HepG2 (cell line): ENCODE data around the gene PRR35. TPM values are rescaled to one million over a fixed set of nuclear protein-coding genes. Genes with fewer than 3 reads are reported as not detected.
A peak's percentile ranks its signal among the peaks of the same experiment; 100 is the strongest.

ENCODE experiments used
- HMGXB4 ChIP-seq, 2 experiments: sonication (generic) in 1 of 2; formaldehyde crosslinking in 1 of 2; IDR thresholded peaks; 2 replicates each; pipeline versions ENCODE4 v1.4.0 to v1.6.1; 2018 to 2020; ENCODE audit warnings: missing genetic modification reagents in 2 of 2, borderline replicate concordance in 1 of 2, low read depth in 1 of 2, mild to moderate bottlenecking in 1 of 2, missing biosample characterization in 1 of 2
- HOMEZ ChIP-seq: IDR thresholded peaks from 2 replicates; pipeline ENCODE4 v1.6.1; 2016; ENCODE audit warnings: low read depth
- KDM6A ChIP-seq: IDR thresholded peaks from 2 replicates; pipeline ENCODE4 v1.6.1; 2016; ENCODE audit warnings: low read depth
- RARG ChIP-seq: sonication (generic); formaldehyde crosslinking; IDR thresholded peaks from 2 replicates; pipeline ENCODE4 v1.4.0; 2020; ENCODE audit warnings: low read depth, mild to moderate bottlenecking, missing genetic modification reagents
- RNF2 ChIP-seq: fragments of 450-650 bp; conservative IDR thresholded peaks from 2 replicates; pipeline ENCODE4 v1.6.1; 2016; ENCODE audit warnings: low read depth
- SOX6 ChIP-seq, 2 experiments: fragments of 450-650 bp in 1 of 2; sonication (generic) in 1 of 2; formaldehyde crosslinking in 1 of 2; IDR thresholded peaks; 2 replicates each; pipeline versions ENCODE4 v1.4.0 to v1.6.1; 2017 to 2020; ENCODE audit warnings: antibody characterized with exemption in 1 of 2, mild to moderate bottlenecking in 1 of 2, missing genetic modification reagents in 1 of 2
- STAG1 ChIP-seq: sonication (generic); formaldehyde crosslinking; IDR thresholded peaks from 2 replicates; pipeline ENCODE4 v1.4.0; 2020; ENCODE audit warnings: missing genetic modification reagents
- THRA ChIP-seq: sonication (generic); formaldehyde crosslinking; IDR thresholded peaks from 2 replicates; pipeline ENCODE4 v1.4.0; 2020; ENCODE audit warnings: missing genetic modification reagents, borderline replicate concordance
- ZBTB2 ChIP-seq: sonication (generic); formaldehyde crosslinking; IDR thresholded peaks from 2 replicates; pipeline ENCODE4 v1.8.0; 2022; ENCODE audit warnings: low read depth, missing genetic modification reagents
- ZNF3 ChIP-seq: IDR thresholded peaks from 2 replicates; pipeline ENCODE4 v1.7.0; 2017; ENCODE audit warnings: inconsistent platforms
- ZNF547 ChIP-seq: sonication (generic); formaldehyde crosslinking; IDR thresholded peaks from 2 replicates; pipeline ENCODE4 v1.5.1; 2020; ENCODE audit warnings: mild to moderate bottlenecking, missing genetic modification reagents
- polyA plus RNA-seq, 8 experiments: library from polyadenylated mRNA; depleted of rRNA in 3 of 8; stranded (reverse) in 7 of 8; unstranded in 1 of 8; fragments of >200 nt; fragmentation: Illumina TruSeq in 4 of 8; extraction: Trizol in 4 of 8; gene quantifications; 2 replicates each; pipeline versions ENCODE4 v1.2.1 to v1.2.3, GENCODE V29; 2011 to 2016; ENCODE audit warnings: low read depth in 4 of 8, missing spikeins in 1 of 8, mixed read lengths in 1 of 8; ENCODE audit not compliant: insufficient read depth in 1 of 8
- total RNA-seq, 5 experiments: library from RNA; depleted of rRNA; stranded (reverse); fragments of >200 nt; fragmentation: Illumina TruSeq; extraction: Trizol; gene quantifications; 2 replicates each; pipeline ENCODE4 v1.2.3, GENCODE V29; 2016; ENCODE audit warnings: low read depth in 1 of 5
- TF ChIP-seq, protein P1 (sequence below): sonication (generic); formaldehyde crosslinking; IDR thresholded peaks from 2 replicates; pipeline ENCODE4 v1.5.1; 2020; ENCODE audit warnings: mild to moderate bottlenecking, missing genetic modification reagents, borderline replicate concordance
- TF ChIP-seq, protein P2 (sequence below): sonication (generic); formaldehyde crosslinking; IDR thresholded peaks from 2 replicates; pipeline ENCODE4 v1.5.1; 2020; ENCODE audit warnings: mild to moderate bottlenecking, missing genetic modification reagents, moderate library complexity

Gene PRR35
- total and polyA plus RNA-seq, 2 of the 13 experiments (the other 11 are each of a cell fraction or from before 2014, with no cell fraction given): 0.07 to 0.16 TPM

- TF ChIP-seq, protein P1, sequence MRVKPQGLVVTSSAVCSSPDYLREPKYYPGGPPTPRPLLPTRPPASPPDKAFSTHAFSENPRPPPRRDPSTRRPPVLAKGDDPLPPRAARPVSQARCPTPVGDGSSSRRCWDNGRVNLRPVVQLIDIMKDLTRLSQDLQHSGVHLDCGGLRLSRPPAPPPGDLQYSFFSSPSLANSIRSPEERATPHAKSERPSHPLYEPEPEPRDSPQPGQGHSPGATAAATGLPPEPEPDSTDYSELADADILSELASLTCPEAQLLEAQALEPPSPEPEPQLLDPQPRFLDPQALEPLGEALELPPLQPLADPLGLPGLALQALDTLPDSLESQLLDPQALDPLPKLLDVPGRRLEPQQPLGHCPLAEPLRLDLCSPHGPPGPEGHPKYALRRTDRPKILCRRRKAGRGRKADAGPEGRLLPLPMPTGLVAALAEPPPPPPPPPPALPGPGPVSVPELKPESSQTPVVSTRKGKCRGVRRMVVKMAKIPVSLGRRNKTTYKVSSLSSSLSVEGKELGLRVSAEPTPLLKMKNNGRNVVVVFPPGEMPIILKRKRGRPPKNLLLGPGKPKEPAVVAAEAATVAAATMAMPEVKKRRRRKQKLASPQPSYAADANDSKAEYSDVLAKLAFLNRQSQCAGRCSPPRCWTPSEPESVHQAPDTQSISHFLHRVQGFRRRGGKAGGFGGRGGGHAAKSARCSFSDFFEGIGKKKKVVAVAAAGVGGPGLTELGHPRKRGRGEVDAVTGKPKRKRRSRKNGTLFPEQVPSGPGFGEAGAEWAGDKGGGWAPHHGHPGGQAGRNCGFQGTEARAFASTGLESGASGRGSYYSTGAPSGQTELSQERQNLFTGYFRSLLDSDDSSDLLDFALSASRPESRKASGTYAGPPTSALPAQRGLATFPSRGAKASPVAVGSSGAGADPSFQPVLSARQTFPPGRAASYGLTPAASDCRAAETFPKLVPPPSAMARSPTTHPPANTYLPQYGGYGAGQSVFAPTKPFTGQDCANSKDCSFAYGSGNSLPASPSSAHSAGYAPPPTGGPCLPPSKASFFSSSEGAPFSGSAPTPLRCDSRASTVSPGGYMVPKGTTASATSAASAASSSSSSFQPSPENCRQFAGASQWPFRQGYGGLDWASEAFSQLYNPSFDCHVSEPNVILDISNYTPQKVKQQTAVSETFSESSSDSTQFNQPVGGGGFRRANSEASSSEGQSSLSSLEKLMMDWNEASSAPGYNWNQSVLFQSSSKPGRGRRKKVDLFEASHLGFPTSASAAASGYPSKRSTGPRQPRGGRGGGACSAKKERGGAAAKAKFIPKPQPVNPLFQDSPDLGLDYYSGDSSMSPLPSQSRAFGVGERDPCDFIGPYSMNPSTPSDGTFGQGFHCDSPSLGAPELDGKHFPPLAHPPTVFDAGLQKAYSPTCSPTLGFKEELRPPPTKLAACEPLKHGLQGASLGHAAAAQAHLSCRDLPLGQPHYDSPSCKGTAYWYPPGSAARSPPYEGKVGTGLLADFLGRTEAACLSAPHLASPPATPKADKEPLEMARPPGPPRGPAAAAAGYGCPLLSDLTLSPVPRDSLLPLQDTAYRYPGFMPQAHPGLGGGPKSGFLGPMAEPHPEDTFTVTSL (CRISPR knock-in tag): no peak
- TF ChIP-seq RARG (CRISPR knock-in tag) (no peak), RNF2 (no peak), HOMEZ (CRISPR knock-in tag) (no peak), ZBTB2 (no peak), HMGXB4 (CRISPR knock-in tag; IDR thresholded peaks at IDR 0.05; ENCODE audit: borderline replicate concordance in 1 of 2, low read depth in 1 of 2) (no peak), ZNF547 (CRISPR knock-in tag) (no peak), ZNF3 (CRISPR knock-in tag) (no peak), KDM6A (CRISPR knock-in tag) (no peak), SOX6 (IDR thresholded peaks at IDR 0.05) (no peak), SOX6 (CRISPR knock-in tag; IDR thresholded peaks at IDR 0.05) (no peak), STAG1 (CRISPR knock-in tag) (peak; percentile 26), THRA (CRISPR knock-in tag) (no peak)
- TF ChIP-seq, protein P2, sequence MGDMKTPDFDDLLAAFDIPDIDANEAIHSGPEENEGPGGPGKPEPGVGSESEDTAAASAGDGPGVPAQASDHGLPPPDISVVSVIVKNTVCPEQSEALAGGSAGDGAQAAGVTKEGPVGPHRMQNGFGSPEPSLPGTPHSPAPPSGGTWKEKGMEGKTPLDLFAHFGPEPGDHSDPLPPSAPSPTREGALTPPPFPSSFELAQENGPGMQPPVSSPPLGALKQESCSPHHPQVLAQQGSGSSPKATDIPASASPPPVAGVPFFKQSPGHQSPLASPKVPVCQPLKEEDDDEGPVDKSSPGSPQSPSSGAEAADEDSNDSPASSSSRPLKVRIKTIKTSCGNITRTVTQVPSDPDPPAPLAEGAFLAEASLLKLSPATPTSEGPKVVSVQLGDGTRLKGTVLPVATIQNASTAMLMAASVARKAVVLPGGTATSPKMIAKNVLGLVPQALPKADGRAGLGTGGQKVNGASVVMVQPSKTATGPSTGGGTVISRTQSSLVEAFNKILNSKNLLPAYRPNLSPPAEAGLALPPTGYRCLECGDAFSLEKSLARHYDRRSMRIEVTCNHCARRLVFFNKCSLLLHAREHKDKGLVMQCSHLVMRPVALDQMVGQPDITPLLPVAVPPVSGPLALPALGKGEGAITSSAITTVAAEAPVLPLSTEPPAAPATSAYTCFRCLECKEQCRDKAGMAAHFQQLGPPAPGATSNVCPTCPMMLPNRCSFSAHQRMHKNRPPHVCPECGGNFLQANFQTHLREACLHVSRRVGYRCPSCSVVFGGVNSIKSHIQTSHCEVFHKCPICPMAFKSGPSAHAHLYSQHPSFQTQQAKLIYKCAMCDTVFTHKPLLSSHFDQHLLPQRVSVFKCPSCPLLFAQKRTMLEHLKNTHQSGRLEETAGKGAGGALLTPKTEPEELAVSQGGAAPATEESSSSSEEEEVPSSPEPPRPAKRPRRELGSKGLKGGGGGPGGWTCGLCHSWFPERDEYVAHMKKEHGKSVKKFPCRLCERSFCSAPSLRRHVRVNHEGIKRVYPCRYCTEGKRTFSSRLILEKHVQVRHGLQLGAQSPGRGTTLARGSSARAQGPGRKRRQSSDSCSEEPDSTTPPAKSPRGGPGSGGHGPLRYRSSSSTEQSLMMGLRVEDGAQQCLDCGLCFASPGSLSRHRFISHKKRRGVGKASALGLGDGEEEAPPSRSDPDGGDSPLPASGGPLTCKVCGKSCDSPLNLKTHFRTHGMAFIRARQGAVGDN (CRISPR knock-in tag): peak; percentile 64
Measured at GRCh38 chr16:585351-585750, 25.2 kb downstream of the PRR35 start (continued).
